HepG2 (cell line): Measurements from ENCODE around the gene CMIP. TPM values are rescaled to one million over a fixed set of nuclear protein-coding genes. Genes with fewer than 3 reads are reported as not detected.

Experiments
- ATF7-NPFF ChIP-seq: sonication (generic); formaldehyde crosslinking; IDR thresholded peaks from 2 replicates; pipeline ENCODE4 v1.8.1; 2023; ENCODE audit warnings: mild to moderate bottlenecking, low read depth, missing genetic modification reagents, moderate library complexity
- CENPT ChIP-seq: sonication (generic); formaldehyde crosslinking; IDR thresholded peaks from 2 replicates; pipeline ENCODE4 v1.8.0; 2022; ENCODE audit warnings: low read depth, mild to moderate bottlenecking, moderate library complexity, missing genetic modification reagents
- HOXA5 ChIP-seq: sonication (generic); formaldehyde crosslinking; IDR thresholded peaks from 2 replicates; pipeline ENCODE4 v1.4.0; 2020; ENCODE audit warnings: missing genetic modification reagents
- MIER2 ChIP-seq: IDR thresholded peaks from 2 replicates; pipeline ENCODE4 v1.6.1; 2016; ENCODE audit warnings: missing biosample characterization, missing genetic modification reagents
- MYNN ChIP-seq: sonication (generic); formaldehyde crosslinking; IDR thresholded peaks from 2 replicates; pipeline ENCODE4 v1.4.0; 2020; ENCODE audit warnings: mild to moderate bottlenecking, low read depth, missing genetic modification reagents
- NCOA2 ChIP-seq: sonication (generic); formaldehyde crosslinking; IDR thresholded peaks from 2 replicates; pipeline ENCODE4 v1.8.0; 2022; ENCODE audit warnings: inconsistent platforms
- NFE2L1 ChIP-seq: sonication (generic); formaldehyde crosslinking; IDR thresholded peaks from 2 replicates; pipeline ENCODE4 v1.4.0; 2020; ENCODE audit warnings: missing genetic modification reagents, mild to moderate bottlenecking, borderline replicate concordance
- NFE2L2 ChIP-seq: fragments of 150-350 bp; IDR thresholded peaks from 2 replicates; pipeline ENCODE4 v1.6.1; 2014; ENCODE audit warnings: low read length
- RCOR2 ChIP-seq: IDR thresholded peaks from 2 replicates; pipeline ENCODE4 v1.6.1; 2016; ENCODE audit warnings: missing biosample characterization, missing genetic modification reagents
- SMAD3 ChIP-seq: sonication (generic); formaldehyde crosslinking; IDR thresholded peaks from 2 replicates; pipeline ENCODE4 v1.4.0; 2020; ENCODE audit warnings: missing genetic modification reagents
- SP5 ChIP-seq: IDR thresholded peaks from 2 replicates; pipeline ENCODE4 v1.6.1; 2016; ENCODE audit warnings: low read depth, borderline replicate concordance
- TBX2 ChIP-seq: sonication (generic); formaldehyde crosslinking; IDR thresholded peaks from 2 replicates; pipeline ENCODE4 v1.5.0; 2020; ENCODE audit warnings: missing genetic modification reagents, mild to moderate bottlenecking, borderline replicate concordance
- ZFP90 ChIP-seq: sonication (generic); formaldehyde crosslinking; IDR thresholded peaks from 2 replicates; pipeline ENCODE4 v1.8.0; 2022; ENCODE audit warnings: missing genetic modification reagents, mild to moderate bottlenecking, inconsistent platforms, borderline replicate concordance
- ZNF138 ChIP-seq: sonication (generic); formaldehyde crosslinking; IDR thresholded peaks from 2 replicates; pipeline ENCODE4 v1.5.0; 2020; ENCODE audit warnings: mild to moderate bottlenecking, low read depth, missing genetic modification reagents
- ZNF44 ChIP-seq: sonication (generic); formaldehyde crosslinking; IDR thresholded peaks from 2 replicates; pipeline ENCODE4 v1.5.1; 2020; ENCODE audit warnings: mild to moderate bottlenecking, missing genetic modification reagents
- ZNF446 ChIP-seq: sonication (generic); formaldehyde crosslinking; IDR thresholded peaks from 2 replicates; pipeline ENCODE4 v1.5.0; 2020; ENCODE audit warnings: mild to moderate bottlenecking, missing genetic modification reagents
- ZNF747 ChIP-seq: sonication (generic); formaldehyde crosslinking; IDR thresholded peaks from 2 replicates; pipeline ENCODE4 v1.8.1; 2023; ENCODE audit warnings: missing genetic modification reagents, mild to moderate bottlenecking, borderline replicate concordance
- ZNF768 ChIP-seq: sonication (generic); formaldehyde crosslinking; IDR thresholded peaks from 2 replicates; pipeline ENCODE4 v1.4.0; 2020; ENCODE audit warnings: missing genetic modification reagents
- polyA plus RNA-seq, 8 experiments: library from polyadenylated mRNA; depleted of rRNA in 3 of 8; stranded (reverse) in 7 of 8; unstranded in 1 of 8; fragments of >200 nt; fragmentation: Illumina TruSeq in 4 of 8; extraction: Trizol in 4 of 8; gene quantifications; 2 replicates each; pipeline versions ENCODE4 v1.2.1 to v1.2.3, GENCODE V29; 2011 to 2016; ENCODE audit warnings: low read depth in 4 of 8, missing spikeins in 1 of 8, mixed read lengths in 1 of 8; ENCODE audit not compliant: insufficient read depth in 1 of 8
- total RNA-seq, 5 experiments: library from RNA; depleted of rRNA; stranded (reverse); fragments of >200 nt; fragmentation: Illumina TruSeq; extraction: Trizol; gene quantifications; 2 replicates each; pipeline ENCODE4 v1.2.3, GENCODE V29; 2016; ENCODE audit warnings: low read depth in 1 of 5
- TF ChIP-seq, protein P1 (sequence below): sonication (generic); formaldehyde crosslinking; IDR thresholded peaks from 2 replicates; pipeline ENCODE4 v1.4.0; 2020; ENCODE audit warnings: missing genetic modification reagents
- TF ChIP-seq, protein P2 (sequence below): sonication (generic); formaldehyde crosslinking; IDR thresholded peaks from 2 replicates; pipeline ENCODE4 v1.5.0; 2020; ENCODE audit warnings: missing genetic modification reagents, mild to moderate bottlenecking, borderline replicate concordance
- TF ChIP-seq, protein P3 (sequence below): IDR thresholded peaks from 2 replicates; pipeline ENCODE4 v1.6.1; 2012; ENCODE audit warnings: low read depth, low read length, improper control_type of control experiment
- TF ChIP-seq, protein P4 (sequence below): sonication (generic); formaldehyde crosslinking; IDR thresholded peaks from 2 replicates; pipeline ENCODE4 v1.9.0; 2022; ENCODE audit warnings: low read depth, missing genetic modification reagents
- TF ChIP-seq, protein P5 (sequence below): sonication (generic); formaldehyde crosslinking; IDR thresholded peaks from 2 replicates; pipeline ENCODE4 v1.4.0; 2020; ENCODE audit warnings: mild to moderate bottlenecking, missing genetic modification reagents

CMIP gene
- total and polyA plus RNA-seq, 2 of the 13 experiments (the other 11 are each of a cell fraction or from before 2014, with no cell fraction given): 10.9 to 18.1 TPM

DNA sequence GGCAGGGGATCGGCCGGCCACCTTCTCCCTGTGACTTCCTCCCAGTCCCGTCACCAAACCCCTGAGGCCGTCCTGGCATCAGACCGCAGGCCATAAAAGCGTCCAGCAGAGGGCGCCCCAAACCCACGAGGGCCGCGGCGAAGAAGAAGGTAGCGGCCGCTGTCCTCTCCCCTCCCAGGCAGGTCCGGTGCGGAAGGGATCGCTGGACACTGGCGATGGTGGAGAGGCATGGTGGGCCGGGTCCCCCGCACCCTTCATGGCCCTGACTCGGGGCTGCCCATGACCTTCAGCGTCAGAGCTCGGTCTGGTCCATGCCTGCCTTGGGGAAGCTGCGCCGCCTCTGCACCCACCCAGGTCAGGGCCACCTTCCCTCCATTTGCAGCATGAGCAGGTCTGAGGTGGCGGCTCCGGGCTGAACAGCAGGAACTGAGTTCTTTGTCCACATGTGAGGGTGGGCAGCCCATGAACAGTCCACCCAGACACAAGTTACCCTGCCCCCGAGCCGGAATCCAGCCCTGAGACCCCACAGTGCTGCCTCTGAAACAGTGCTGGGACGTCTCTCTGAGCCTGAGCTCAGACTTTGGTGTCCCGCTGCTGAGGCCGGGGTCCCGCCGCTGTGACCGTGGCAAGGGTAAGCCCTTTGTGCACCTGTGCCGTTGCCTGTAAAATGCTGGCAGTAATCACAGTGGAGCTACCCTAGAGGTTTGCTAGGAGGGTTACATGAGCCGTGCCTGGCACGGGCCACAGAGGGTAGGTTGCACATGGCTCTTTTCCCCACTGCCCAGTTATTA is 40.8 kb upstream of the CMIP start (continued):
- TF ChIP-seq, protein P1, sequence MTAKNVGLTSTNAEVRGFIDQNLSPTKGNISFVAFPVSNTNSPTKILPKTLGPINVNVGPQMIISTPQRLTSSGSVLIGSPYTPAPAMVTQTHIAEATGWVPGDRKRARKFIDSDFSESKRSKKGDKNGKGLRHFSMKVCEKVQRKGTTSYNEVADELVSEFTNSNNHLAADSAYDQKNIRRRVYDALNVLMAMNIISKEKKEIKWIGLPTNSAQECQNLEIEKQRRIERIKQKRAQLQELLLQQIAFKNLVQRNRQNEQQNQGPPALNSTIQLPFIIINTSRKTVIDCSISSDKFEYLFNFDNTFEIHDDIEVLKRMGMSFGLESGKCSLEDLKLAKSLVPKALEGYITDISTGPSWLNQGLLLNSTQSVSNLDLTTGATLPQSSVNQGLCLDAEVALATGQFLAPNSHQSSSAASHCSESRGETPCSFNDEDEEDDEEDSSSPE (CRISPR knock-in tag): peak; percentile 29; the same call in 1 of the 2 replicates
- TF ChIP-seq NFE2L2: peak; percentile 18; the same call in 1 of the 2 replicates
- TF ChIP-seq, protein P2, sequence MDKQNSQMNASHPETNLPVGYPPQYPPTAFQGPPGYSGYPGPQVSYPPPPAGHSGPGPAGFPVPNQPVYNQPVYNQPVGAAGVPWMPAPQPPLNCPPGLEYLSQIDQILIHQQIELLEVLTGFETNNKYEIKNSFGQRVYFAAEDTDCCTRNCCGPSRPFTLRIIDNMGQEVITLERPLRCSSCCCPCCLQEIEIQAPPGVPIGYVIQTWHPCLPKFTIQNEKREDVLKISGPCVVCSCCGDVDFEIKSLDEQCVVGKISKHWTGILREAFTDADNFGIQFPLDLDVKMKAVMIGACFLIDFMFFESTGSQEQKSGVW (CRISPR knock-in tag): no peak
- TF ChIP-seq, protein P3, sequence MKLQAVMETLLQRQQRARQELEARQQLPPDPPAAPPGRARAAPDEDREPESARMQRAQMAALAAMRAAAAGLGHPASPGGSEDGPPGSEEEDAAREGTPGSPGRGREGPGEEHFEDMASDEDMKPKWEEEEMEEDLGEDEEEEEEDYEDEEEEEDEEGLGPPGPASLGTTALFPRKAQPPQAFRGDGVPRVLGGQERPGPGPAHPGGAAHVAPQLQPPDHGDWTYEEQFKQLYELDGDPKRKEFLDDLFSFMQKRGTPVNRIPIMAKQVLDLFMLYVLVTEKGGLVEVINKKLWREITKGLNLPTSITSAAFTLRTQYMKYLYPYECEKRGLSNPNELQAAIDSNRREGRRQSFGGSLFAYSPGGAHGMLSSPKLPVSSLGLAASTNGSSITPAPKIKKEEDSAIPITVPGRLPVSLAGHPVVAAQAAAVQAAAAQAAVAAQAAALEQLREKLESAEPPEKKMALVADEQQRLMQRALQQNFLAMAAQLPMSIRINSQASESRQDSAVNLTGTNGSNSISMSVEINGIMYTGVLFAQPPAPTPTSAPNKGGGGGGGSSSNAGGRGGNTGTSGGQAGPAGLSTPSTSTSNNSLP: 0 out of 2 replicates have a peak, but pooled peaks have one; percentile 13
- 0 out of 2 replicates have a peak, but pooled peaks have one; percentile 13 for TF ChIP-seq NFE2L1 (CRISPR knock-in tag)
- TF ChIP-seq, protein P4, sequence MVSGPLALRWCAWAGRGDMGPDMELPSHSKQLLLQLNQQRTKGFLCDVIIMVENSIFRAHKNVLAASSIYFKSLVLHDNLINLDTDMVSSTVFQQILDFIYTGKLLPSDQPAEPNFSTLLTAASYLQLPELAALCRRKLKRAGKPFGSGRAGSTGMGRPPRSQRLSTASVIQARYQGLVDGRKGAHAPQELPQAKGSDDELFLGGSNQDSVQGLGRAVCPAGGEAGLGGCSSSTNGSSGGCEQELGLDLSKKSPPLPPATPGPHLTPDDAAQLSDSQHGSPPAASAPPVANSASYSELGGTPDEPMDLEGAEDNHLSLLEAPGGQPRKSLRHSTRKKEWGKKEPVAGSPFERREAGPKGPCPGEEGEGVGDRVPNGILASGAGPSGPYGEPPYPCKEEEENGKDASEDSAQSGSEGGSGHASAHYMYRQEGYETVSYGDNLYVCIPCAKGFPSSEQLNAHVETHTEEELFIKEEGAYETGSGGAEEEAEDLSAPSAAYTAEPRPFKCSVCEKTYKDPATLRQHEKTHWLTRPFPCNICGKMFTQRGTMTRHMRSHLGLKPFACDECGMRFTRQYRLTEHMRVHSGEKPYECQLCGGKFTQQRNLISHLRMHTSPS (CRISPR knock-in tag): peak; percentile 77
- peak; percentile 45; the same call in 1 of the 2 replicates for TF ChIP-seq ZNF138 (CRISPR knock-in tag)
- TF ChIP-seq MIER2 (CRISPR knock-in tag): peak; percentile 80; the same call in 1 of the 2 replicates
- TF ChIP-seq ZNF747 (CRISPR knock-in tag): peak; percentile 13; the same call in 1 of the 2 replicates
- no peak; the same call in 1 of the 2 replicates for TF ChIP-seq RCOR2 (CRISPR knock-in tag)
- TF ChIP-seq CENPT (CRISPR knock-in tag): no peak
- TF ChIP-seq ZNF44: peak; percentile 90; the same call in 1 of the 2 replicates
- TF ChIP-seq SP5 (CRISPR knock-in tag): no peak; the same call in 1 of the 2 replicates
- TF ChIP-seq HOXA5 (CRISPR knock-in tag): peak; percentile 71; the same call in 1 of the 2 replicates
- 0 out of 2 replicates have a peak, but pooled peaks have one; percentile 7 for TF ChIP-seq NCOA2
- no peak for TF ChIP-seq MYNN (CRISPR knock-in tag)
- TF ChIP-seq ZNF768 (CRISPR knock-in tag): peak; percentile 60; the same call in 1 of the 2 replicates
- TF ChIP-seq, protein P5, sequence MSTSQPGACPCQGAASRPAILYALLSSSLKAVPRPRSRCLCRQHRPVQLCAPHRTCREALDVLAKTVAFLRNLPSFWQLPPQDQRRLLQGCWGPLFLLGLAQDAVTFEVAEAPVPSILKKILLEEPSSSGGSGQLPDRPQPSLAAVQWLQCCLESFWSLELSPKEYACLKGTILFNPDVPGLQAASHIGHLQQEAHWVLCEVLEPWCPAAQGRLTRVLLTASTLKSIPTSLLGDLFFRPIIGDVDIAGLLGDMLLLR: peak; percentile 67
- TF ChIP-seq TBX2 (CRISPR knock-in tag): peak; percentile 76
- TF ChIP-seq ATF7-NPFF: peak; percentile 52; the same call in 1 of the 2 replicates
- TF ChIP-seq ZFP90: peak; percentile 94
- TF ChIP-seq ZNF446 (CRISPR knock-in tag): 0 out of 2 replicates have a peak, but pooled peaks have one; percentile 69
- TF ChIP-seq SMAD3 (CRISPR knock-in tag): peak; percentile 61; the same call in 1 of the 2 replicates
